Common myeloid progenitor, CD34-positive (primary cell): ENCODE data around the gene LENG9.
A peak's percentile ranks its signal among the peaks of the same experiment; 100 is the strongest.

ENCODE experiments used
- CTCF ChIA-PET: fragments of 350-600 bp; sonication (Branson Sonifier 250); formaldehyde crosslinking; loops from one replicate; lab custom pipeline; 2021; ENCODE audit warnings: antibody characterized with exemption; lab: Charles Lee
- POLR2A ChIA-PET: fragments of 350-600 bp; sonication (Branson Sonifier 250); formaldehyde crosslinking; loops from one replicate; lab custom pipeline; 2021; ENCODE audit warnings: antibody characterized with exemption; lab: Charles Lee
- DNase-seq, 3 donors: peaks; one replicate each; pipeline versions ENCODE4 v3.0.0 to v3.0.0-alpha.2; 2013
- H3K27ac ChIP-seq, 2 experiments: 1 replicate in 1 of 2; 2 replicates in 1 of 2; pipeline ENCODE4 v1.7.0; 2013; ENCODE audit warnings: inconsistent platforms in 2 of 2, low read length in 2 of 2, mild to moderate bottlenecking in 2 of 2, low read depth in 1 of 2, moderate library complexity in 1 of 2; ENCODE audit not compliant: severe bottlenecking in 2 of 2, insufficient read depth in 1 of 2, poor library complexity in 1 of 2
- H3K27me3 ChIP-seq, 5 experiments: replicated peaks in 2 of 5; 1 replicate in 3 of 5; 2 replicates in 2 of 5; pipeline versions ENCODE4 v1.6.1 to v1.7.0; 2013; ENCODE audit warnings: low read length in 4 of 5, mild to moderate bottlenecking in 2 of 5, moderate library complexity in 2 of 5, inconsistent platforms in 1 of 5; ENCODE audit not compliant: insufficient read depth in 5 of 5, control insufficient read depth in 4 of 5
- H3K36me3 ChIP-seq, 4 experiments: 1 replicate in 2 of 4; 2 replicates in 2 of 4; pipeline versions ENCODE4 v1.6.1 to v1.7.0; 2013; ENCODE audit warnings: low read length in 3 of 4, control low read depth in 1 of 4, mild to moderate bottlenecking in 1 of 4; ENCODE audit not compliant: control insufficient read depth in 4 of 4, insufficient read depth in 4 of 4
- H3K4me1 ChIP-seq, 4 experiments: 1 replicate in 3 of 4; 2 replicates in 1 of 4; pipeline versions ENCODE4 v1.6.1 to v1.7.1; 2013; ENCODE audit warnings: low read length in 3 of 4, mild to moderate bottlenecking in 3 of 4, control low read depth in 1 of 4, inconsistent platforms in 1 of 4, moderate library complexity in 1 of 4; ENCODE audit not compliant: control insufficient read depth in 4 of 4, insufficient read depth in 4 of 4; ENCODE audit errors: control extremely low read depth in 1 of 4
- H3K4me3 ChIP-seq, 7 experiments: 1 replicate in 4 of 7; 2 replicates in 3 of 7; pipeline versions ENCODE4 v1.5.1 to v1.7.0; 2013; ENCODE audit warnings: mild to moderate bottlenecking in 7 of 7, low read length in 6 of 7, moderate library complexity in 6 of 7, inconsistent platforms in 2 of 7, low read depth in 2 of 7, control low read depth in 1 of 7; ENCODE audit not compliant: insufficient read depth in 4 of 7, control insufficient read depth in 1 of 7; ENCODE audit errors: extremely low read depth in 1 of 7
- H3K9me3 ChIP-seq, 5 experiments: 1 replicate in 4 of 5; 2 replicates in 1 of 5; pipeline versions ENCODE4 v1.6.1 to v1.7.1; 2013; ENCODE audit warnings: low read length in 4 of 5, mild to moderate bottlenecking in 2 of 5, inconsistent platforms in 1 of 5, low read depth in 1 of 5, moderate library complexity in 1 of 5; ENCODE audit not compliant: control insufficient read depth in 4 of 5, insufficient read depth in 2 of 5; ENCODE audit errors: control extremely low read depth in 1 of 5
- WGBS: methylation state at CpG from one replicate; pipeline ENCODE4 v1.1.5; 2013; ENCODE audit not compliant: insufficient coverage; 5-methylcytosine and 5-hydroxymethylcytosine counted together

Gene LENG9

DNA sequence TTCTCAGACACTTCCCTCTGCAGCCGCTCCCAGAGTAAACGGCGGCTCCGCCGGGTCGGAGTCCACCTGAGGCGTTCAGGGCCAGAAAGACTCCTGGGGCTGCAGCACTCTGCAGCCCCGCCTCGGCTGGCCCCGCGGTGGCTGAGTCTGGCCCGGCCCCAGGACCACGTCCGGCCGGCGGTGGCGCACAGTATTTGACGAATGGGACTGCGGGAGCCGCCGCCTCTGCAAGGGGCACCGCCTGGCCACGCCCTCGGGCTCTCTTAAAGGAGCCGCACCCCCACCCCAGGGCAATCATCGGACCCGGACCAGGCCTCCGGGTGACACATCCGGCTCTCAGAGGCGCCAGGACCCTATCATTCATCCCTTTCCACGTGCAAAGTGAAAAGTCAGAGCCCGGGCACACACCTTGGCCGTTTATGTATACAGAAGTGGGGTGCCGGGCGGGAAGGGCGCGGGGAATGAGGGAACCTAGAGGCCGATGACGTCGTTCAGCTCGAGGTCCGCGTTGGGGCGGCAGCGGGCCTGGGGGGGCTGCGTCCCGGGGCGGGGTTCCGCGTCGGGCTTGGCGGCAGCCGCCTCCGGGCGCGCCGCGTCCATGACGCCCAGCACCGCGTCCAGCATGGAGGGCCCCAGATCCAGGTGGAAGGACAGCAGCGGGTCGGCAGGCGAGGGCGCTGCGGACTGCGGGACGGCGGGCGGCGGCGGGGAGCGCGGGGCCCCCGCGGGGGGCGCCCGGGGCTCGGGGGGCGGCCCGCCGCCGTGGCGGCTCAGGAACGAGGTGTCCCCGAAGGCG, 1.2 kb upstream of the LENG9 start:
- 4% methylated on average over 52 of the region's 87 CpGs for WGBS
- Histone ChIP-seq H3K27me3 (peaks cover 0 to 13% (median 5%) of the 10 kb centered on the region in 5 experiments), H3K36me3 (peaks cover 0 to 24% (median 12%) of the 10 kb centered on the region in 4 experiments), H3K4me1 (peaks cover 0 to 42% (median 34%) of the 10 kb centered on the region in 4 experiments), H3K27ac (peak overlapping the region in 1 of 2 experiments; percentile 66), H3K4me3 (peak overlapping the region; percentile 53 to 91 (median 76)), H3K9me3 (no peaks in the 10 kb centered on the region)
- CTCF ChIA-PET: no interaction called here
- POLR2A ChIA-PET: no interaction called here
- DNase-seq: peak; percentile 82 to 91 (median 87)

DNA sequence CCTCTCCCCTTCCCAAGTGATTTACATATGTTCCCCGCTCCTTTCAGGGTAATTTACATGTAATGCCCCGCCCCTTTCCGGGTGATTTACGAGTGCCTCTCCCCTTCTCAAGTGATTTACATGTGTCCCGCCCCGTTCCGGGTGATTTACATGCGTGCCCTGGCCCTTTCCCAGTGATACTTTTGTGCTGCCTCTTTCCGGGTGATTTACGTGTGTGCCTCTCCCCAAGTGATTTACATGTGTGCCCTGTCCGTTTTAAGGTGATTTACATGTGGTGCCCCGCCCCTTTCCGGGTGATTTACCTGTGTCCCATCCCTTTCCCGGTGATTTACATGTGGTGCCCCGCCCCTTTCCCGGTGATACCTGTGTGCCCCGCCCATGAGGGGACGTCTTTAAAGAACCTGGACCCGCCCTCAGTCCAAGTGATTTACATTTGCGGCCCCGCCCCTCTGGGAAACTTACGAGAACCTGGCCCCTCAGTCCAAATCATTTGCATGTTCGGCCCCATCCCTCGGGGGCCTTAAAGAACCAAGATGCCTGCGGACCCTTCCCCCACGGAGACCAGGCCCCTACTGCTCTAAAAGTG, 559 bp upstream of the LENG9 start:
- CTCF ChIA-PET: interaction anchor here (0.8 to 1.9 kb wide), 2 partner anchors 10 to 14 kb away, joined by 3 to 10 read pairs; no protein-coding TSS in a partner anchor
- WGBS: under 1% methylated on average over 25 of the region's 26 CpGs
- H3K27me3 ChIP-seq: peaks cover 0 to 6% (median 0%) of the 10 kb centered on the region in 5 experiments

DNA sequence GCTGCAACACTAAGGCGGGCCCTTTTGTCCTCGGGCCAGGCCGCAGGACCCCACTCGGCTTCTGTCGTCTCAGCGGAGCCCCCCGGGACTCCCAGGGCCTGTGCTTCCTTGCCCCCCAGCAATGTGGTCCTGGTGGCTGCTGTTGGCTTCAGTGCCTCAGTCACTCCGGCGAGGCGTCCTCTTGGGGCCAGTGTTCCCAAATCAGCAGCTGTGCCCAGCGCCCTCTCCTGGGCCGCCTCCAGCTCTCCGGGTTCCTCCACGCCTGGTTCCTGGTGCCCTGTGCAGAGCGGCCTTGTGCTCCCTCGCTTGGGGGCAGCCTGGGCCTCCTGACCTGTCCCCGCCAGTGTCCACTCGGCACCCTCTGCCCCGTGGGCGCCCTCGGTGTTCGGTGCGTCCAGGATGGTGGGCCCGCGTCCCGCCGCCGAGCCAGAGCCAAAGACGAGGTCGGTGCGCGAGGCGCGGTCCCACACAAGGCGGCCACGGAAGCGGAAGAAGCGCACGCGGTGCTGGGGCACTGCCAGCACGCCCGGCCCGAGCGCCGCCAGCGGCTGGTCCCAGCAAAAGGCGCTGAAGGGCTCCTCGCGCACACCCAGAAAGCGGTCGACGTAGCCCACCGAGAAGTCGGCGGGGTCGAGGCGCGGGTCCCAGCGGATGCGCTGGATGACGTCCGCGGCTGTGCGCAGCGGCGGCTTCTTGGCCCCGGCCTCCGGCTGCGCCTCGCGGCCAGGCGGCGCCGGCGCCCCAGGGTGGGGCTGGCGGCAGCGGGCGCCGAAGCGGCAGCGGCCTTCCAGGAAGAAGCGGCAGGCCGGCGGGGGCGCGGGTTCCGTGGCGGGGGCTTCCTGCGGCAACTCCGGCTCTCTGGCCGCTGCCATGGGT, 685 bp downstream of the LENG9 start:
- WGBS: 10% methylated on average over 82 of the region's 91 CpGs

More for the DNA sequence above, 559 bp upstream of the LENG9 start:
- H3K4me1 ChIP-seq: peaks cover 0 to 48% (median 36%) of the 10 kb centered on the region in 4 experiments
- peaks cover 0 to 31% (median 18%) of the 10 kb centered on the region in 4 experiments for H3K36me3 ChIP-seq
- H3K4me3 ChIP-seq: peak overlapping the region; percentile 53 to 91 (median 76)
- POLR2A ChIA-PET: interaction anchor here (2.2 to 2.3 kb wide), 2 partner anchors 15 to 17 kb away, joined by 5 to 10 read pairs; partner anchors contain the start of gene LENG8
- DNase-seq: peak; percentile 92 to 96 (median 95)
- no peaks in the 10 kb centered on the region for H3K9me3 ChIP-seq
- H3K27ac ChIP-seq: peak overlapping the region; percentile 33 to 66

DNA sequence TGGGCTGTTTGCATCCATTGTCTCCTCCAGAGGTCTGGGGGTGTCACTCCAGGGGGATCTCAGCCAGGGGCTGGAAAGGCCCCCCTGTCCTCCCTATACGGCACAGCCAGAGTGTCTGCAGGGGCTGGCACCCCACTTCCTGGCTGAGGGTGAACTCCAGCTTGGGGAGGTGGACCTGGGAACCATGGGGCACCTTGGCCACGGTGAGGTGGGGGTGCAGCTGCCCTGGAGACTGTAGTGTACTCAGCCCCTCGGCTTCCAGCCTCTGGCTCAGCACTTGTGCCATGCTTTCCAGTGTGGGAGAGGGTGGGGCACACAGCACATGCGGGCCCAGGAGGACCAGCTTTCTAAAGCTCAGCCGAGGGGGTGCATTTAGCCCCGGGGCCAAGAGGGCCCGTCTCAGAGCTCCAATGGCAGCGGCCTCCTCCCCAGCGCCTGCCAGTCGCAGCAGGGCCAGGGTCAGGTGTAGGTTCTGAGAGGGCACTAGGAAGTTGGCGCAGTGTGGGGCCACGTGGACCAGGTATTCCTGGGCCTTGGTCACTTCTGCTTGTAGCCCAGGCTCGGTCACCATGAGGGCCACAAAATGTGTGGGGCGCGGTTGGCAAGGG, 1.4 kb downstream of the LENG9 start:
- H3K27ac ChIP-seq: peak overlapping the region in 1 of 2 experiments; percentile 54
- H3K9me3 ChIP-seq: no peaks in the 10 kb centered on the region
- H3K27me3 ChIP-seq: peaks cover 0 to 5% (median 0%) of the 10 kb centered on the region in 5 experiments
- H3K4me1 ChIP-seq: peaks cover 0 to 51% (median 38%) of the 10 kb centered on the region in 4 experiments
- 87% methylated on average over 13 of the region's 15 CpGs for WGBS
- H3K36me3 ChIP-seq: peaks cover 2 to 49% (median 34%) of the 10 kb centered on the region in 4 experiments
- peak overlapping the region in 5 of 7 experiments; percentile 23 to 91 (median 81) for H3K4me3 ChIP-seq
- ChIA-PET POLR2A (interaction anchor here (0.7 to 2.3 kb wide), 4 partner anchors 9 to 1185 kb away, joined by 3 to 10 read pairs (median 6); partner anchors contain the start of gene LENG8), CTCF (interaction anchor here (1.3 to 1.9 kb wide), 3 partner anchors 8 to 46 kb away, joined by 3 to 10 read pairs (median 5); no protein-coding TSS in a partner anchor)
- no peak for DNase-seq

More for the DNA sequence above, 685 bp downstream of the LENG9 start:
- ChIA-PET POLR2A (interaction anchor here (1.4 to 2.3 kb wide), 3 partner anchors 9 to 15 kb away, joined by 5 to 10 read pairs (median 7); partner anchors contain the start of gene LENG8), CTCF (interaction anchor here (0.8 to 1.9 kb wide), 4 partner anchors 9 to 46 kb away, joined by 3 to 10 read pairs (median 4); no protein-coding TSS in a partner anchor)
- Histone ChIP-seq H3K4me3 (peak overlapping the region; percentile 23 to 91 (median 76)), H3K27ac (peak overlapping the region in 1 of 2 experiments; percentile 54), H3K9me3 (no peaks in the 10 kb centered on the region), H3K27me3 (peaks cover 0 to 5% (median 0%) of the 10 kb centered on the region in 5 experiments), H3K4me1 (peaks cover 0 to 51% (median 38%) of the 10 kb centered on the region in 4 experiments), H3K36me3 (peaks cover 2 to 43% (median 30%) of the 10 kb centered on the region in 4 experiments)
- peak; percentile 72 to 85 (median 80) for DNase-seq

DNA sequence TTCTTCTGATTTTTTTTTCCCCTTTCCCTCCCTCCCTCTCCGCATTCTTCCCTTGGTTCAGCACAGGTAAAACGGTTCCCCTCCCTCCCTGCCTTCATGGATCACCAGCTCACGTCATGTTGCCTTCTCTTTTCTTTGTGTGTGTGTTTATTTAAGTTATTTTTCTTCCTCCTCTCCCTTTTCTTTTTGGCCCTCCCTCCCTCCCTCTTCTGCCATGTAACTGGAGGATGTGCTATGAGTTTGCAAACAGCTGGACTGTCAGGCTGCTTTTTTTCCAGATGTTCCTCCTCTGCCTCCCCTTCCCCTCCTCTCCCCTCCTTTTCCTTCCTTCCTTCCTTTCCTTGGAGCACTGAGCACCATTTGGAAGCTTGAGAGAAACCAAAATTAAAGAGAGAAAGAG, 2.0 kb downstream of the LENG9 start:
- Histone ChIP-seq H3K4me1 (peaks cover 0 to 51% (median 38%) of the 10 kb centered on the region in 4 experiments), H3K36me3 (peaks cover 3 to 55% (median 36%) of the 10 kb centered on the region in 4 experiments), H3K4me3 (no peak overlapping the region), H3K27ac (no peak overlapping the region), H3K27me3 (peaks cover 0 to 5% (median 0%) of the 10 kb centered on the region in 5 experiments), H3K9me3 (no peaks in the 10 kb centered on the region)
- CTCF ChIA-PET: interaction anchor here (1.3 to 1.4 kb wide), 2 partner anchors 11 to 45 kb away, joined by 3 to 5 read pairs; no protein-coding TSS in a partner anchor
- POLR2A ChIA-PET: interaction anchor here (0.7 to 2.3 kb wide), 4 partner anchors 8 to 1186 kb away, joined by 3 to 10 read pairs (median 6); partner anchors contain the start of gene LENG8
- DNase-seq: no peak
- no CpG with 5 or more reads among the region's 3 CpGs for WGBS

DNA sequence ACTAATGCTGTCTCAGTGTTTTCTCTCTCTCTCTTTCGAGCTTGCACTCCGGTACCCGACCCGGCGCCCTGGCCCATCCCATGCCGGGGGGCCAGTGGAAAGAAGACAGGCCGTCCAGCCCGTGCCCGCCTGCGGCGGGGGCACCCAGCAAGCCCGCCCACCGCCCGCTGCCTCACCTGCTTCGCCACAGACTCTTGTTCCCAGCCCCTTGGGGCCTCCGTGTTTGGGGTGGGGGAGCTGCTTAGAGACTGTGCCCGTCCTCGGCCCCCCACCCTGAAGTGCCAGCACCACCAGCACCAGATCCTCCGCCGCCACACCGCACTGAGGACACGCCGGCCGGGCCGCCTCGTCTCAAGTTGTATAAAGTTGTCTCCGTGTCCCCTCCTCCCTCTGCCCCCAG, 2.4 kb downstream of the LENG9 start:
- Histone ChIP-seq H3K4me1 (peaks cover 0 to 51% (median 38%) of the 10 kb centered on the region in 4 experiments), H3K27me3 (peaks cover 0 to 3% (median 0%) of the 10 kb centered on the region in 5 experiments), H3K9me3 (no peaks in the 10 kb centered on the region), H3K4me3 (no peak overlapping the region), H3K36me3 (peaks cover 5 to 59% (median 39%) of the 10 kb centered on the region in 4 experiments), H3K27ac (no peak overlapping the region)
- CTCF ChIA-PET: no interaction called here
- DNase-seq: no peak
- 93% methylated on average over 20 of the region's 27 CpGs for WGBS
- POLR2A ChIA-PET: no interaction called here
